HepG2 (cell line): ENCODE results near the gene RANGRF. TPM values are rescaled to one million over a fixed set of nuclear protein-coding genes. Genes with fewer than 3 reads are reported as not detected.

Source experiments
- AHR ChIP-seq: IDR thresholded peaks from 2 replicates; pipeline ENCODE4 v1.6.1; 2018; ENCODE audit warnings: missing genetic modification reagents, missing compliant biosample characterization
- ARNT ChIP-seq: fragments of 450-650 bp; IDR thresholded peaks from 2 replicates; pipeline ENCODE4 v1.6.1; 2017
- ATF7-NPFF ChIP-seq: sonication (generic); formaldehyde crosslinking; IDR thresholded peaks from 2 replicates; pipeline ENCODE4 v1.8.1; 2023; ENCODE audit warnings: mild to moderate bottlenecking, low read depth, missing genetic modification reagents, moderate library complexity
- CCDC6 ChIP-seq: sonication (generic); formaldehyde crosslinking; IDR thresholded peaks from 2 replicates; pipeline ENCODE4 v1.8.1; 2022; ENCODE audit warnings: mild to moderate bottlenecking, missing genetic modification reagents, moderate library complexity
- DR1 ChIP-seq: sonication (generic); formaldehyde crosslinking; IDR thresholded peaks from 2 replicates; pipeline ENCODE4 v1.8.0; 2021; ENCODE audit warnings: mild to moderate bottlenecking, missing genetic modification reagents, inconsistent platforms
- HOXA9 ChIP-seq: sonication (generic); formaldehyde crosslinking; IDR thresholded peaks from 2 replicates; pipeline ENCODE4 v1.8.1; 2022; ENCODE audit warnings: missing genetic modification reagents, mild to moderate bottlenecking, moderate library complexity, borderline replicate concordance
- MIER2 ChIP-seq: IDR thresholded peaks from 2 replicates; pipeline ENCODE4 v1.6.1; 2016; ENCODE audit warnings: missing biosample characterization, missing genetic modification reagents
- PRPF4 ChIP-seq: fragments of 200-400 bp; formaldehyde crosslinking; IDR thresholded peaks from 2 replicates; pipeline ENCODE4 v1.6.1; 2016; ENCODE audit warnings: low read length, low read depth; ENCODE audit not compliant: poor library complexity, severe bottlenecking
- RAD21 ChIP-seq: fragments of 450-650 bp; formaldehyde crosslinking; IDR thresholded peaks from 2 replicates; pipeline ENCODE4 v1.5.0; 2020; ENCODE audit warnings: mild to moderate bottlenecking
- SOX5 ChIP-seq: IDR thresholded peaks from 2 replicates; pipeline ENCODE4 v1.6.1; 2016; ENCODE audit warnings: borderline replicate concordance
- SP4 ChIP-seq: sonication (generic); formaldehyde crosslinking; IDR thresholded peaks from 2 replicates; pipeline ENCODE4 v1.8.1; 2023; ENCODE audit warnings: mild to moderate bottlenecking, missing genetic modification reagents
- SP5 ChIP-seq: IDR thresholded peaks from 2 replicates; pipeline ENCODE4 v1.6.1; 2016; ENCODE audit warnings: low read depth, borderline replicate concordance
- TAF1 ChIP-seq: sonication (generic); formaldehyde crosslinking; IDR thresholded peaks from 2 replicates; pipeline ENCODE4 v1.4.0; 2020; ENCODE audit warnings: missing genetic modification reagents
- TOPORS ChIP-seq: sonication (generic); formaldehyde crosslinking; IDR thresholded peaks from 2 replicates; pipeline ENCODE4 v1.8.0; 2023; ENCODE audit warnings: mild to moderate bottlenecking, missing genetic modification reagents
- XBP1 ChIP-seq: sonication (generic); formaldehyde crosslinking; IDR thresholded peaks from 2 replicates; pipeline ENCODE4 v1.5.0; 2020; ENCODE audit warnings: missing genetic modification reagents
- ZNF263 ChIP-seq: sonication (generic); formaldehyde crosslinking; IDR thresholded peaks from 2 replicates; pipeline ENCODE4 v1.4.0; 2020; ENCODE audit warnings: missing genetic modification reagents
- ZNF460 ChIP-seq: sonication (generic); formaldehyde crosslinking; IDR thresholded peaks from 2 replicates; pipeline ENCODE4 v1.5.1; 2020; ENCODE audit warnings: missing genetic modification reagents, mild to moderate bottlenecking, borderline replicate concordance
- ZNF720 ChIP-seq: sonication (generic); formaldehyde crosslinking; IDR thresholded peaks from 2 replicates; pipeline ENCODE4 v1.4.0; 2020; ENCODE audit warnings: missing genetic modification reagents
- ZSCAN25 ChIP-seq: sonication (generic); formaldehyde crosslinking; IDR thresholded peaks from 2 replicates; pipeline ENCODE4 v1.8.0; 2022; ENCODE audit warnings: mild to moderate bottlenecking, missing genetic modification reagents
- polyA plus RNA-seq, 8 experiments: library from polyadenylated mRNA; depleted of rRNA in 3 of 8; stranded (reverse) in 7 of 8; unstranded in 1 of 8; fragments of >200 nt; fragmentation: Illumina TruSeq in 4 of 8; extraction: Trizol in 4 of 8; gene quantifications; 2 replicates each; pipeline versions ENCODE4 v1.2.1 to v1.2.3, GENCODE V29; 2011 to 2016; ENCODE audit warnings: low read depth in 4 of 8, missing spikeins in 1 of 8, mixed read lengths in 1 of 8; ENCODE audit not compliant: insufficient read depth in 1 of 8
- total RNA-seq, 5 experiments: library from RNA; depleted of rRNA; stranded (reverse); fragments of >200 nt; fragmentation: Illumina TruSeq; extraction: Trizol; gene quantifications; 2 replicates each; pipeline ENCODE4 v1.2.3, GENCODE V29; 2016; ENCODE audit warnings: low read depth in 1 of 5
- TF ChIP-seq, protein P1 (sequence below): sonication (generic); formaldehyde crosslinking; IDR thresholded peaks from 2 replicates; pipeline ENCODE4 v1.4.0; 2020; ENCODE audit warnings: missing genetic modification reagents
- TF ChIP-seq, protein P2 (sequence below): sonication (generic); formaldehyde crosslinking; IDR thresholded peaks from 2 replicates; pipeline ENCODE4 v1.5.0; 2020; ENCODE audit warnings: missing genetic modification reagents
- TF ChIP-seq, protein P3 (sequence below): sonication (generic); formaldehyde crosslinking; conservative IDR thresholded peaks from 2 replicates; pipeline ENCODE4 v1.4.0; 2020; ENCODE audit warnings: missing genetic modification reagents
- TF ChIP-seq, protein P4 (sequence below): sonication (generic); formaldehyde crosslinking; IDR thresholded peaks from 2 replicates; pipeline ENCODE4 v1.5.0; 2020; ENCODE audit warnings: missing genetic modification reagents
- TF ChIP-seq, protein P5 (sequence below): sonication (generic); formaldehyde crosslinking; IDR thresholded peaks from 2 replicates; pipeline ENCODE4 v1.5.0; 2020; ENCODE audit warnings: mild to moderate bottlenecking, low read depth, missing genetic modification reagents, borderline replicate concordance

RANGRF gene
- total and polyA plus RNA-seq, 2 of the 13 experiments (the other 11 are each of a cell fraction or from before 2014, with no cell fraction given) = 18.6 to 40.7 TPM

DNA sequence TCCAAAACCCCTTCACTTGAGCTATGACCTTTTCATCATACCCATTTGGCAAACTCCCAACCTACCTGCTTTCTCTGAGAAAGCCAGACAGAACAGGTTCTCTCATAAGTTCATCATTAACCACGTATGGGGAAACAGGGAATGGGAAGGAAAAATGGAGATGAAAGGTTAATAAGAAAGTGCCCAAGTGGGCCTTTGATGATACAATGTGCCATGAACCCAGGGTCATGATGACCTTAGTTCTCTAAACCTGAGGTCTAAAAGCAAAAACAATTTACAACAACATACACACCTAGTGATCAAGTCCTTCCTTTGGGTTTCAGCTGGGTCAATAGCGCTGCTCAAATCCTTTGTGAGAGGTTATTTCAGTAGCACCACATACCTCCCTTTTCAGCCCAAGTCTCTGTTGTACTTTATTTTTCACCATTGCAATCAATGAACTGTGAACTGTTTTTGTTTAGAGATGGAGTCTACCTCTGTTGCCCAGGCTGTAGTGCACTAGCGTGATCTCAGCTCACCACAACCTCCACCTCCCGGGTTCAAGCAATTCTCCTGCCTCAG is 14.5 kb upstream of the RANGRF start (continued):
- TF ChIP-seq RAD21 (CRISPR knock-in tag) (no peak), MIER2 (CRISPR knock-in tag) (0 out of 2 replicates have a peak, but pooled peaks have one; percentile 30), SOX5 (CRISPR knock-in tag) (peak; percentile 94), TAF1 (CRISPR knock-in tag) (no peak), ZNF720 (CRISPR knock-in tag) (no peak), PRPF4 (no peak), SP5 (CRISPR knock-in tag) (no peak), ARNT (no peak), TOPORS (no peak), DR1 (CRISPR knock-in tag) (no peak), ZSCAN25 (CRISPR knock-in tag) (no peak), AHR (CRISPR knock-in tag) (no peak), SP4 (no peak), HOXA9 (CRISPR knock-in tag) (no peak), CCDC6 (no peak), ZNF460 (CRISPR knock-in tag) (peak; percentile 53; the same call in 1 of the 2 replicates), ATF7-NPFF (CRISPR knock-in tag) (no peak), XBP1 (CRISPR knock-in tag) (no peak), ZNF263 (CRISPR knock-in tag) (no peak; the same call in 1 of the 2 replicates)
- TF ChIP-seq, protein P1, sequence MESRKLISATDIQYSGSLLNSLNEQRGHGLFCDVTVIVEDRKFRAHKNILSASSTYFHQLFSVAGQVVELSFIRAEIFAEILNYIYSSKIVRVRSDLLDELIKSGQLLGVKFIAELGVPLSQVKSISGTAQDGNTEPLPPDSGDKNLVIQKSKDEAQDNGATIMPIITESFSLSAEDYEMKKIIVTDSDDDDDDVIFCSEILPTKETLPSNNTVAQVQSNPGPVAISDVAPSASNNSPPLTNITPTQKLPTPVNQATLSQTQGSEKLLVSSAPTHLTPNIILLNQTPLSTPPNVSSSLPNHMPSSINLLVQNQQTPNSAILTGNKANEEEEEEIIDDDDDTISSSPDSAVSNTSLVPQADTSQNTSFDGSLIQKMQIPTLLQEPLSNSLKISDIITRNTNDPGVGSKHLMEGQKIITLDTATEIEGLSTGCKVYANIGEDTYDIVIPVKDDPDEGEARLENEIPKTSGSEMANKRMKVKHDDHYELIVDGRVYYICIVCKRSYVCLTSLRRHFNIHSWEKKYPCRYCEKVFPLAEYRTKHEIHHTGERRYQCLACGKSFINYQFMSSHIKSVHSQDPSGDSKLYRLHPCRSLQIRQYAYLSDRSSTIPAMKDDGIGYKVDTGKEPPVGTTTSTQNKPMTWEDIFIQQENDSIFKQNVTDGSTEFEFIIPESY (CRISPR knock-in tag) = no peak; the same call in 1 of the 2 replicates
- TF ChIP-seq, protein P2, sequence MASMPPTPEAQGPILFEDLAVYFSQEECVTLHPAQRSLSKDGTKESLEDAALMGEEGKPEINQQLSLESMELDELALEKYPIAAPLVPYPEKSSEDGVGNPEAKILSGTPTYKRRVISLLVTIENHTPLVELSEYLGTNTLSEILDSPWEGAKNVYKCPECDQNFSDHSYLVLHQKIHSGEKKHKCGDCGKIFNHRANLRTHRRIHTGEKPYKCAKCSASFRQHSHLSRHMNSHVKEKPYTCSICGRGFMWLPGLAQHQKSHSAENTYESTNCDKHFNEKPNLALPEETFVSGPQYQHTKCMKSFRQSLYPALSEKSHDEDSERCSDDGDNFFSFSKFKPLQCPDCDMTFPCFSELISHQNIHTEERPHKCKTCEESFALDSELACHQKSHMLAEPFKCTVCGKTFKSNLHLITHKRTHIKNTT = no peak
- TF ChIP-seq, protein P3, sequence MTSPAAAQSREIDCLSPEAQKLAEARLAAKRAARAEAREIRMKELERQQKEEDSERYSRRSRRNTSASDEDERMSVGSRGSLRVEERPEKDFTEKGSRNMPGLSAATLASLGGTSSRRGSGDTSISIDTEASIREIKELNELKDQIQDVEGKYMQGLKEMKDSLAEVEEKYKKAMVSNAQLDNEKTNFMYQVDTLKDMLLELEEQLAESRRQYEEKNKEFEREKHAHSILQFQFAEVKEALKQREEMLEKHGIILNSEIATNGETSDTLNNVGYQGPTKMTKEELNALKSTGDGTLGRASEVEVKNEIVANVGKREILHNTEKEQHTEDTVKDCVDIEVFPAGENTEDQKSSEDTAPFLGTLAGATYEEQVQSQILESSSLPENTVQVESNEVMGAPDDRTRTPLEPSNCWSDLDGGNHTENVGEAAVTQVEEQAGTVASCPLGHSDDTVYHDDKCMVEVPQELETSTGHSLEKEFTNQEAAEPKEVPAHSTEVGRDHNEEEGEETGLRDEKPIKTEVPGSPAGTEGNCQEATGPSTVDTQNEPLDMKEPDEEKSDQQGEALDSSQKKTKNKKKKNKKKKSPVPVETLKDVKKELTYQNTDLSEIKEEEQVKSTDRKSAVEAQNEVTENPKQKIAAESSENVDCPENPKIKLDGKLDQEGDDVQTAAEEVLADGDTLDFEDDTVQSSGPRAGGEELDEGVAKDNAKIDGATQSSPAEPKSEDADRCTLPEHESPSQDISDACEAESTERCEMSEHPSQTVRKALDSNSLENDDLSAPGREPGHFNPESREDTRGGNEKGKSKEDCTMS (CRISPR knock-in tag) = no peak
- TF ChIP-seq, protein P4, sequence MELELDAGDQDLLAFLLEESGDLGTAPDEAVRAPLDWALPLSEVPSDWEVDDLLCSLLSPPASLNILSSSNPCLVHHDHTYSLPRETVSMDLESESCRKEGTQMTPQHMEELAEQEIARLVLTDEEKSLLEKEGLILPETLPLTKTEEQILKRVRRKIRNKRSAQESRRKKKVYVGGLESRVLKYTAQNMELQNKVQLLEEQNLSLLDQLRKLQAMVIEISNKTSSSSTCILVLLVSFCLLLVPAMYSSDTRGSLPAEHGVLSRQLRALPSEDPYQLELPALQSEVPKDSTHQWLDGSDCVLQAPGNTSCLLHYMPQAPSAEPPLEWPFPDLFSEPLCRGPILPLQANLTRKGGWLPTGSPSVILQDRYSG = no peak
- TF ChIP-seq, protein P5, sequence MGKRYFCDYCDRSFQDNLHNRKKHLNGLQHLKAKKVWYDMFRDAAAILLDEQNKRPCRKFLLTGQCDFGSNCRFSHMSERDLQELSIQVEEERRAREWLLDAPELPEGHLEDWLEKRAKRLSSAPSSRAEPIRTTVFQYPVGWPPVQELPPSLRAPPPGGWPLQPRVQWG = no peak
